IMR-90 (cell line): ENCODE measurements around the gene ITPKA.

Experiments used
- CTCF ChIP-seq: conservative IDR thresholded peaks from 2 replicates; pipeline ENCODE4 v1.5.1; 2012; ENCODE audit warnings: mild to moderate bottlenecking, low read depth, low read length, improper control_type of control experiment
- POLR2A ChIP-seq: IDR thresholded peaks from 2 replicates; pipeline ENCODE4 v1.6.1; 2012; ENCODE audit warnings: mild to moderate bottlenecking, low read depth, low read length

- no peak for TF ChIP-seq POLR2A
- no peak for TF ChIP-seq CTCF
Observed at GRCh38 chr15:41505776-41506175, 12.1 kb downstream of the ITPKA start.
